Measurements from ENCODE around the gene VANGL2. TPM values are rescaled to one million over a fixed set of nuclear protein-coding genes. Genes with fewer than 3 reads are reported as not detected.

VANGL2 gene
- total RNA-seq, 1 donor from 2014 or later = 25.5 TPM

- H3K27ac ChIP-seq (ENCODE audit: low read depth, low read length) = no peak overlapping the region
- H3K9ac ChIP-seq (ENCODE audit: low read length) = no peak overlapping the region
- no peak overlapping the region for H3K4me3 Mint-ChIP-seq (ENCODE audit: unreplicated experiment)
- H3K79me2 ChIP-seq (ENCODE audit: insufficient read depth, low read length) = no peaks in the 10 kb centered on the region
- H3K4me1 ChIP-seq (ENCODE audit: insufficient read depth, low read length) = no peaks in the 10 kb centered on the region
- no peak for DNase-seq (ENCODE audit: low read depth)
- no peak for TF ChIP-seq EZH2 (IDR thresholded peaks at IDR 0.05; ENCODE audit: insufficient read depth, low read length)
- no peak for TF ChIP-seq CTCF (IDR thresholded peaks at IDR 0.05; ENCODE audit: insufficient read depth, low read depth, low read length)
- H2AFZ ChIP-seq (ENCODE audit: low read depth, low read length) = no peak overlapping the region
- H3K4me2 ChIP-seq (ENCODE audit: low read length) = no peak overlapping the region
- no peak for FAIRE-seq
- no peaks in the 10 kb centered on the region for H3K9me3 ChIP-seq (ENCODE audit: insufficient read depth, low read depth, low read length)
- H3K4me1 Mint-ChIP-seq (ENCODE audit: low read depth, unreplicated experiment) = no peaks in the 10 kb centered on the region
- H4K20me1 ChIP-seq (ENCODE audit: insufficient read depth, low read length) = no peaks in the 10 kb centered on the region
- H3K36me3 Mint-ChIP-seq (ENCODE audit: low read depth, unreplicated experiment) = peaks cover 4% of the 10 kb centered on the region
- no peak overlapping the region for H3K27ac Mint-ChIP-seq (ENCODE audit: unreplicated experiment)
- peaks cover 2% of the 10 kb centered on the region for H3K27me3 Mint-ChIP-seq (ENCODE audit: low read depth, unreplicated experiment)
- H3K27me3 ChIP-seq (ENCODE audit: insufficient read depth, low read length) = no peaks in the 10 kb centered on the region
- no peaks in the 10 kb centered on the region for H3K9me3 Mint-ChIP-seq (ENCODE audit: unreplicated experiment)
- no peaks in the 10 kb centered on the region for H3K36me3 ChIP-seq (ENCODE audit: insufficient read depth, low read length)
- H3K4me3 ChIP-seq (ENCODE audit: insufficient read depth, low read depth, low read length) = no peak overlapping the region
Measured at GRCh38 chr1:160451859-160452232, 51.5 kb downstream of the VANGL2 start.

- no peak overlapping the region for H2AFZ ChIP-seq (ENCODE audit: low read depth, low read length)
- no peak overlapping the region for H3K4me3 ChIP-seq (ENCODE audit: insufficient read depth, low read depth, low read length)
- peaks cover 4% of the 10 kb centered on the region for H3K36me3 Mint-ChIP-seq (ENCODE audit: low read depth, unreplicated experiment)
- peaks cover 6% of the 10 kb centered on the region for H3K27me3 Mint-ChIP-seq (ENCODE audit: low read depth, unreplicated experiment)
- H3K4me1 ChIP-seq (ENCODE audit: insufficient read depth, low read length) = no peaks in the 10 kb centered on the region
- no peaks in the 10 kb centered on the region for H3K79me2 ChIP-seq (ENCODE audit: insufficient read depth, low read length)
- H3K9me3 Mint-ChIP-seq (ENCODE audit: unreplicated experiment) = no peaks in the 10 kb centered on the region
- no peaks in the 10 kb centered on the region for H3K9me3 ChIP-seq (ENCODE audit: insufficient read depth, low read depth, low read length)
- H3K27me3 ChIP-seq (ENCODE audit: insufficient read depth, low read length) = no peaks in the 10 kb centered on the region
- H4K20me1 ChIP-seq (ENCODE audit: insufficient read depth, low read length) = no peaks in the 10 kb centered on the region
- H3K4me2 ChIP-seq (ENCODE audit: low read length) = no peak overlapping the region
- H3K4me3 Mint-ChIP-seq (ENCODE audit: unreplicated experiment) = no peak overlapping the region
- H3K4me1 Mint-ChIP-seq (ENCODE audit: low read depth, unreplicated experiment) = no peaks in the 10 kb centered on the region
- no peak overlapping the region for H3K27ac ChIP-seq (ENCODE audit: low read depth, low read length)
- no peak for DNase-seq (ENCODE audit: low read depth)
- no peaks in the 10 kb centered on the region for H3K36me3 ChIP-seq (ENCODE audit: insufficient read depth, low read length)
- FAIRE-seq = no peak
- no peak overlapping the region for H3K27ac Mint-ChIP-seq (ENCODE audit: unreplicated experiment)
- H3K9ac ChIP-seq (ENCODE audit: low read length) = no peak overlapping the region
- no peak for TF ChIP-seq CTCF (IDR thresholded peaks at IDR 0.05; ENCODE audit: insufficient read depth, low read depth, low read length)
- no peak for TF ChIP-seq EZH2 (IDR thresholded peaks at IDR 0.05; ENCODE audit: insufficient read depth, low read length)
Measured at GRCh38 chr1:160453443-160453842, 53.1 kb downstream of the VANGL2 start.

- TF ChIP-seq CTCF (IDR thresholded peaks at IDR 0.05; ENCODE audit: insufficient read depth, low read depth, low read length) (no peak), EZH2 (IDR thresholded peaks at IDR 0.05; ENCODE audit: insufficient read depth, low read length) (no peak)
- no peak for FAIRE-seq
- no peak overlapping the region for H3K9ac ChIP-seq (ENCODE audit: low read length)
Measured at GRCh38 chr1:160454371-160455152, 54.2 kb downstream of the VANGL2 start.

More at GRCh38 chr1:160454371-160455152, 54.2 kb downstream of the VANGL2 start:
- DNase-seq (ENCODE audit: low read depth) = no peak
- Mint-ChIP-seq H3K27me3 (ENCODE audit: low read depth, unreplicated experiment) (peaks cover 6% of the 10 kb centered on the region), H3K4me3 (ENCODE audit: unreplicated experiment) (no peak overlapping the region), H3K4me1 (ENCODE audit: low read depth, unreplicated experiment) (no peaks in the 10 kb centered on the region), H3K36me3 (ENCODE audit: low read depth, unreplicated experiment) (peaks cover 4% of the 10 kb centered on the region), H3K9me3 (ENCODE audit: unreplicated experiment) (no peaks in the 10 kb centered on the region), H3K27ac (ENCODE audit: unreplicated experiment) (no peak overlapping the region)
- no peak overlapping the region for H3K4me3 ChIP-seq (ENCODE audit: insufficient read depth, low read depth, low read length)
- H3K27ac ChIP-seq (ENCODE audit: low read depth, low read length) = no peak overlapping the region
- H3K4me2 ChIP-seq (ENCODE audit: low read length) = no peak overlapping the region
- no peaks in the 10 kb centered on the region for H3K9me3 ChIP-seq (ENCODE audit: insufficient read depth, low read depth, low read length)
- H3K27me3 ChIP-seq (ENCODE audit: insufficient read depth, low read length) = no peaks in the 10 kb centered on the region
- no peaks in the 10 kb centered on the region for H3K79me2 ChIP-seq (ENCODE audit: insufficient read depth, low read length)
- H3K36me3 ChIP-seq (ENCODE audit: insufficient read depth, low read length) = no peaks in the 10 kb centered on the region
- H4K20me1 ChIP-seq (ENCODE audit: insufficient read depth, low read length) = no peaks in the 10 kb centered on the region
- H3K4me1 ChIP-seq (ENCODE audit: insufficient read depth, low read length) = no peaks in the 10 kb centered on the region
- no peak overlapping the region for H2AFZ ChIP-seq (ENCODE audit: low read depth, low read length)

Data from astrocyte (in vitro differentiated cells and primary cell).